ENCODE measurements around the gene TET1. TPM values are rescaled to one million over a fixed set of nuclear protein-coding genes. Genes with fewer than 3 reads are reported as not detected.

Gene TET1
- total RNA-seq, 1 donor from 2014 or later: 20.4 TPM

DNA sequence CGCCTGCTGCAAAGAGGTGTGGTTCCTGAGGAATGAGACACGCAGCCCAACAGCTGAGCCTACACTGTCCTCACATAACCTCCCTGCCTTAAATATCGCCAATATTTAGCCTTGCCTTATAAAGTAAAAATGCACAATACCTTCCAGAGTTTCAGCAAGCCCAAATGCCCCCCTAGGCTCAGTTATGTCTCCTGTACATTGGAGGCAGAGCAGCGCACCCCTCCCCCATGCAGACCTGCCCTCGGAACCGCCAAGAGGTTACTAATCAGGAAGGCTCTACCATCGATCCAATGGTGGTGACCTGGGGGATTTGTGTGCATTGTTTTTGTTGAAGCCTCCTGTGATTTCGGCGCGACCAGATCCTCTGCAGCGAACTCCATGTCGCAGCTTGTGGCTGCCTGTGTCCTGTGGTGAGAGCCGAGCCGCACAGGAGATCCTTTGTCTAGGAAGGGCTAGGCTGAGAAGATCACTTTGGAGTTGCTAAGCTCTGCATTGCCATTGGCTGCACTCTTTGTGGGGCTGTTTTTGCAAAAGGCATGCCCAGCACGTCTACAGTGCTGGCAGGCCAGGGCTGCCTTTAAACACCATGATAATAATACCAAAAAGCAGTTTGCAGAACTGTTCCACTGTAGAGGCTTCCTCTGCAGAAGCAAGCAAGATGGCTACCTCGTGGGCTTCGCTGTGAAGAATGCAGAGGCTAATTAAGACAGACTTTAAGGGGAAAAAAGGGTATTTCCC is 40.1 kb downstream of the TET1 start:
- Mint-ChIP-seq H3K27ac (ENCODE audit: unreplicated experiment) (peak overlapping the region; percentile 97), H3K4me1 (ENCODE audit: unreplicated experiment) (peaks cover 62% of the 10 kb centered on the region), H3K4me3 (ENCODE audit: unreplicated experiment) (peak overlapping the region; percentile 83), H3K27me3 (ENCODE audit: unreplicated experiment) (no peaks in the 10 kb centered on the region), H3K9me3 (ENCODE audit: unreplicated experiment) (no peaks in the 10 kb centered on the region), H3K36me3 (ENCODE audit: unreplicated experiment) (peaks cover 10% of the 10 kb centered on the region)
- peak; percentile 89 for DNase-seq (ENCODE audit: extremely low spot score, unreplicated experiment)
- TF ChIP-seq, protein P1, sequence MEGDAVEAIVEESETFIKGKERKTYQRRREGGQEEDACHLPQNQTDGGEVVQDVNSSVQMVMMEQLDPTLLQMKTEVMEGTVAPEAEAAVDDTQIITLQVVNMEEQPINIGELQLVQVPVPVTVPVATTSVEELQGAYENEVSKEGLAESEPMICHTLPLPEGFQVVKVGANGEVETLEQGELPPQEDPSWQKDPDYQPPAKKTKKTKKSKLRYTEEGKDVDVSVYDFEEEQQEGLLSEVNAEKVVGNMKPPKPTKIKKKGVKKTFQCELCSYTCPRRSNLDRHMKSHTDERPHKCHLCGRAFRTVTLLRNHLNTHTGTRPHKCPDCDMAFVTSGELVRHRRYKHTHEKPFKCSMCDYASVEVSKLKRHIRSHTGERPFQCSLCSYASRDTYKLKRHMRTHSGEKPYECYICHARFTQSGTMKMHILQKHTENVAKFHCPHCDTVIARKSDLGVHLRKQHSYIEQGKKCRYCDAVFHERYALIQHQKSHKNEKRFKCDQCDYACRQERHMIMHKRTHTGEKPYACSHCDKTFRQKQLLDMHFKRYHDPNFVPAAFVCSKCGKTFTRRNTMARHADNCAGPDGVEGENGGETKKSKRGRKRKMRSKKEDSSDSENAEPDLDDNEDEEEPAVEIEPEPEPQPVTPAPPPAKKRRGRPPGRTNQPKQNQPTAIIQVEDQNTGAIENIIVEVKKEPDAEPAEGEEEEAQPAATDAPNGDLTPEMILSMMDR (IDR thresholded peaks at IDR 0.05): no peak

DNA sequence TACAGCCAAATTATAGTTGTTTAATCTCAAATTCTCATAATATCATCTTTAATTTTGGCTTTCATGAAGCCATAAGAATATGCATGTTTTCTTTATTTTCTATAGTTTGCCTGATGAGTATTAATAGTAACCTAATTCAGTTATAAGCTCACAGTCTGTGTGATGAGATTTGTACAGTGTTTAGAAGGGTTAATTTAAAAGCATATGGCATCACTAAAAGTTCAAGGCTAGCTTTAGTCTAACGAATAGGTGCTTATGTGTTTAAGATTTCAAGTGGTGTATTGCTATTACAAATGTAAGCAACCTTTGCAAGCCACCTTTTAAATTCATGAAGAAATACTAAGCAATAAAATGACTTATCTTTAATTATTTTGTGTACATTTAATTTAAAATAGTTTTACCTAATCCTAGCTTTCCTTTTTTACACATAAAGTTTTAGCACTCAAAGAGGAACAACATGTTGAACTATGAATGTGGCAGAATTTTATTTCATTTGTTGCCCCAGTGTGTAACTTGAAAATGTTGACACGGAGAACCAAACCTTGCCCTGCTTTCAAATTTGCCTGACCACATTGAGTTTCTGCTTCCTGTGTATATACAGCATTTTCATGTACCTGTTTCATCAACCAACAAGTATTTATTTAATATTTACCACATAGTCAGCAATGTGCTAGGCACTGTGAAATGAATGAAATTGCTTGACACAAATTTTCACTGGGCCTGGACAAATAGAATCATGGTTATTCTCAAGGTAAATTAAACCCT is 41.5 kb downstream of the TET1 start:
- no peaks in the 10 kb centered on the region for H3K27me3 Mint-ChIP-seq (ENCODE audit: unreplicated experiment)
- peak overlapping the region; percentile 83 for H3K4me3 Mint-ChIP-seq (ENCODE audit: unreplicated experiment)
- H3K27ac Mint-ChIP-seq (ENCODE audit: unreplicated experiment): peak overlapping the region; percentile 97
- H3K4me1 Mint-ChIP-seq (ENCODE audit: unreplicated experiment): peaks cover 64% of the 10 kb centered on the region
- no peak for DNase-seq (ENCODE audit: extremely low spot score, unreplicated experiment)
- H3K9me3 Mint-ChIP-seq (ENCODE audit: unreplicated experiment): no peaks in the 10 kb centered on the region
- H3K36me3 Mint-ChIP-seq (ENCODE audit: unreplicated experiment): peaks cover 13% of the 10 kb centered on the region
- TF ChIP-seq, protein P1 (IDR thresholded peaks at IDR 0.05): no peak

DNA sequence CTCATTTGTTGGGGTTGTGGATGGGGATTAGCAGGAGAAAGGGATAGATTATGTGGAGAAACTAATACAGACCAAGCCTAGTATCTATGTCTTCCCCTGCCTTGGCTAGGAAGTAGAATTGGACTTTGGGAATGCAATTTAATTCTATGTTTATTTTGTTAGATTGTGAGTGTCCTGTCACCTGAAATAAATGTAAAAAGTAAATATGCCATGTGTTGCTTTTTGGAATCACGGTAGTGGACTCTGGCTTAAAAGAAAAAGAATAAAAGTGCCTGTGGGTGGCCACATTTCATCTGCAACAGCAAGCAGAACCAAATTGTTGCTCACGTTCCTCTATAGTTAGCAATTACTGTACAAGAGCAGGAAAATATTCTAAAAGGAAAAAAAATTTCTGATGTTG is 42.3 kb downstream of the TET1 start:
- Mint-ChIP-seq H3K9me3 (ENCODE audit: unreplicated experiment) (no peaks in the 10 kb centered on the region), H3K4me3 (ENCODE audit: unreplicated experiment) (peak overlapping the region; percentile 50), H3K4me1 (ENCODE audit: unreplicated experiment) (peaks cover 66% of the 10 kb centered on the region), H3K27me3 (ENCODE audit: unreplicated experiment) (no peaks in the 10 kb centered on the region), H3K36me3 (ENCODE audit: unreplicated experiment) (peaks cover 13% of the 10 kb centered on the region), H3K27ac (ENCODE audit: unreplicated experiment) (peak overlapping the region; percentile 97)
- DNase-seq (ENCODE audit: extremely low spot score, unreplicated experiment): no peak
- TF ChIP-seq, protein P1 (IDR thresholded peaks at IDR 0.05): no peak

DNA sequence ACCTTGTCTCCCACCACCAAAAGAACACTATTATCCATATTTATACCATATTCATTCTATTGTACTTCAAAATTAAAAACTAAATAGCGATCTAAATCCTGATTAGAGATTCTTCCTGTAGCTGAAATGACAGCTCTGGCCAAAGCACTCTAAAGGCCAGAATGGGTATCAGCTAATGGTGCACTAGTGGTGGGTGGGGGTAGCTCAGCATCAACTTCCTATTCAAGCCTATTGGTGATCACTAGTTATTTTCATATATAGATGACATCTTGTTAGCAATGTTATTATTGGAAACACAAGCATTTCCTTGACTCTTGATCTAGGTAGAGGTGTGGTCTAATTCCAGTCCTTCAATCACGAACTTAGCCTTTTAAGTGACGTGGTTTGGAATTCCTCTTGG is 43.6 kb downstream of the TET1 start:
- Mint-ChIP-seq H3K27ac (ENCODE audit: unreplicated experiment) (no peak overlapping the region), H3K4me3 (ENCODE audit: unreplicated experiment) (no peak overlapping the region), H3K4me1 (ENCODE audit: unreplicated experiment) (peaks cover 57% of the 10 kb centered on the region), H3K27me3 (ENCODE audit: unreplicated experiment) (no peaks in the 10 kb centered on the region), H3K9me3 (ENCODE audit: unreplicated experiment) (no peaks in the 10 kb centered on the region), H3K36me3 (ENCODE audit: unreplicated experiment) (peaks cover 14% of the 10 kb centered on the region)
- TF ChIP-seq, protein P1 (IDR thresholded peaks at IDR 0.05): no peak
- DNase-seq (ENCODE audit: extremely low spot score, unreplicated experiment): no peak

DNA sequence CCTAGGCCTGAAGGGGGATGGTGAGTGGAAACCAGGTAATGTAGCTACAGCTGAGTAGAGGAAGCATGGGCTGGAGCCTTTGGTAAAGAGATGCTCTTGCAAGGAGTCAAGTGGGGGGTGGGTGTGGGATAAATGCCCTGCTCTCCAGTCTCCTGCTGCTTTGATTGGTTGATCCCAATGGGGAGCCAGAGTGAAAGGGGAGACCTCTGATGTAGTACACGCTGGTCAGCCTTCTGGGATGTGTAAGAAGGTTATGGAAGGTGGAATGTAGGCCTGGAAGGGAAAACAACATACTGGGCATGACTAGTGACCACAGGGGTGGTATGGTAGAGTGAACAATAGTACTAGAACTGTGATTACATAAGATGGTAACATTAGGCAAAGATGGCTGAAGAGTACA is 44.3 kb downstream of the TET1 start:
- DNase-seq (ENCODE audit: extremely low spot score, unreplicated experiment): peak; percentile 65
- Mint-ChIP-seq H3K27ac (ENCODE audit: unreplicated experiment) (no peak overlapping the region), H3K9me3 (ENCODE audit: unreplicated experiment) (no peaks in the 10 kb centered on the region), H3K36me3 (ENCODE audit: unreplicated experiment) (peaks cover 15% of the 10 kb centered on the region), H3K4me1 (ENCODE audit: unreplicated experiment) (peaks cover 50% of the 10 kb centered on the region), H3K4me3 (ENCODE audit: unreplicated experiment) (no peak overlapping the region), H3K27me3 (ENCODE audit: unreplicated experiment) (no peaks in the 10 kb centered on the region)
- TF ChIP-seq, protein P1 (IDR thresholded peaks at IDR 0.05): no peak

Data from osteocyte (in vitro differentiated cells).